ENCODE data around the gene ZNF593OS. TPM values are rescaled to one million over a fixed set of nuclear protein-coding genes. Genes with fewer than 3 reads are reported as not detected.
A peak's percentile ranks its signal among the peaks of the same experiment; 100 is the strongest.

Gene ZNF593OS
- total and polyA plus RNA-seq, 4 donors: 0.10 to 0.32 TPM; not detected in 2

GRCh38 chr1:26169198-26169554, 2.5 kb downstream of the ZNF593OS start:
- Histone ChIP-seq H3K4me3 (ENCODE audit: low read depth in 1 of 3, low read length in 3 of 3) (no peak overlapping the region), H3K4me1 (ENCODE audit: control insufficient read depth in 4 of 4, insufficient read depth in 4 of 4, low read length in 3 of 4) (peaks cover 6 to 22% (median 10%) of the 10 kb centered on the region in 4 donors), H3K9me3 (ENCODE audit: control insufficient read depth in 4 of 4, low read length in 3 of 4) (no peaks in the 10 kb centered on the region), H3K27me3 (ENCODE audit: control insufficient read depth in 4 of 4, insufficient read depth in 4 of 4, low read length in 3 of 4) (no peaks in the 10 kb centered on the region), H3K27ac (ENCODE audit: low read depth in 1 of 2, low read length in 2 of 2) (peak overlapping the region in 1 of 2 donors; percentile 60), H3K9ac (ENCODE audit: low read depth in 1 of 2, low read length in 2 of 2) (no peak overlapping the region), H3K36me3 (ENCODE audit: control insufficient read depth in 4 of 4, insufficient read depth in 3 of 4, low read depth in 1 of 4, low read length in 3 of 4) (no peaks in the 10 kb centered on the region)
- DNase-seq (ENCODE audit: low spot score): no peak
- no peak for TF ChIP-seq SP1 (IDR thresholded peaks at IDR 0.05)
- TF ChIP-seq ZBTB33 (IDR thresholded peaks at IDR 0.05): no peak
- TF ChIP-seq, protein P1, sequence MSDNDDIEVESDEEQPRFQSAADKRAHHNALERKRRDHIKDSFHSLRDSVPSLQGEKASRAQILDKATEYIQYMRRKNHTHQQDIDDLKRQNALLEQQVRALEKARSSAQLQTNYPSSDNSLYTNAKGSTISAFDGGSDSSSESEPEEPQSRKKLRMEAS (IDR thresholded peaks at IDR 0.05): no peak
- TF ChIP-seq RXRA (IDR thresholded peaks at IDR 0.05): no peak
- TF ChIP-seq TAF1 (conservative IDR thresholded peaks at IDR 0.05): no peak
- no peak for TF ChIP-seq EGR1 (IDR thresholded peaks at IDR 0.05; ENCODE audit: low read depth in 2 of 2)
- TF ChIP-seq GABPA (IDR thresholded peaks at IDR 0.05 in 1 of 2, conservative IDR thresholded peaks at IDR 0.05 in 1 of 2): no peak
- WGBS: 60% methylated on average over 4 of the region's 4 CpGs

DNA sequence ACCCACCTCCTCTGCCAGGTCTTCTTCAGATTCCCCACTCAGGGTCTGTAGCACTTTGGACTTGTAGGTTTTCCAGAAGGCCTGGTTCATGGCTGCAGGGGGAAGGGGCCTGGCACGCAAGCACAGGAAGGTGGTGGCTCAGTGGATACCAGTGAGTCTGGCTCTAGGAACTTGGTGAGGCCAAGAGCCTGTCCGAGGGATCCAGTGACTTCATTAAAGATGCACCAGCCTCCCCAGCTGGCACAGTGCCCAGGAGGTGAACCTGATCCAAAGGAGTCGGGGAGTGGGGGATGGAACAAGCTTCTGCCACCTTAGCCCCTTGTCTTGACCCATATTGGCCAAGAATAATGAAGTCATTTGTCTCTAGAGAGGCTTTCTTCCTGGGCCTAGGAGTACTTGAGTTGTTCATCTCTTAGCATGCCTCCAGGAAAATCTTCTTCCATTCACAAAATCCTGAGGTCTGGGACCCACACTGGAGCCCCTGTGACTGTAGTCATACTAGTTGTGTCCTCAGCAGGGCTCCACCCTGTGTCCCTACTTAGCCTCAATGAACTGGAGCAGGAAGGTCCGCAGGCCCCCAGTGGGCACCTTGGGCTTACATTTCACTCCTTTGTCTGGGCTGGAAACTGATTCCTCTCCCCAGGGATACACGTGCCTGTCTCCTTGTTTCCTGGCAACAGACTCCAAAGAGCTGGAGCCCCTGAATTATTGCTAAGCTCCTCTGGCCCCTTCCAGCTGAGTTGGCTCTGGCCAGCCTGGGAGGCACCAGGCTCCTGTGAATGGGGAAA, 3.0 kb downstream of the ZNF593OS start, which contains the start of gene C1orf232:
Gene C1orf232, minus strand, starts transcription at position 554 of the 788 bp plus-strand sequence. Its CDS starts 464 bp downstream, at position 90.
- Histone ChIP-seq H3K27me3 (ENCODE audit: control insufficient read depth in 4 of 4, insufficient read depth in 4 of 4, low read length in 3 of 4) (no peaks in the 10 kb centered on the region), H3K27ac (ENCODE audit: low read depth in 1 of 2, low read length in 2 of 2) (peak within 1 kb of the TSS; percentile 60 to 82), H3K9ac (ENCODE audit: low read depth in 1 of 2, low read length in 2 of 2) (peak within 1 kb of the TSS in 1 of 2 donors; percentile 90), H3K36me3 (ENCODE audit: control insufficient read depth in 4 of 4, insufficient read depth in 3 of 4, low read depth in 1 of 4, low read length in 3 of 4) (no peaks in the 10 kb centered on the region), H3K4me3 (ENCODE audit: low read depth in 1 of 3, low read length in 3 of 3) (peak within 1 kb of the TSS; percentile 59 to 90 (median 84)), H3K9me3 (ENCODE audit: control insufficient read depth in 4 of 4, low read length in 3 of 4) (no peaks in the 10 kb centered on the region), H3K4me1 (ENCODE audit: control insufficient read depth in 4 of 4, insufficient read depth in 4 of 4, low read length in 3 of 4) (peaks cover 6 to 27% (median 13%) of the 10 kb centered on the region in 4 donors)
- no peak for DNase-seq (ENCODE audit: low spot score)
- WGBS: 78% methylated on average over 5 of the region's 5 CpGs
- no peak for TF ChIP-seq CTCF (IDR thresholded peaks at IDR 0.05; ENCODE audit: low read depth, low read length, missing input control)
- TF ChIP-seq NR2F2 (IDR thresholded peaks at IDR 0.05): no peak
- TF ChIP-seq ZBTB33 (IDR thresholded peaks at IDR 0.05): no peak
- TF ChIP-seq REST (IDR thresholded peaks at IDR 0.05): no peak
- no peak for TF ChIP-seq FOXA1 (IDR thresholded peaks at IDR 0.05)
- no peak for TF ChIP-seq HNF4G (IDR thresholded peaks at IDR 0.05)
- no peak for TF ChIP-seq FOXA2 (IDR thresholded peaks at IDR 0.05)
- TF ChIP-seq, protein P1 (IDR thresholded peaks at IDR 0.05): no peak
- TF ChIP-seq JUND (IDR thresholded peaks at IDR 0.05): no peak
- TF ChIP-seq RXRA (IDR thresholded peaks at IDR 0.05): no peak
- no peak for TF ChIP-seq EGR1 (IDR thresholded peaks at IDR 0.05; ENCODE audit: low read depth in 2 of 2)
- no peak for TF ChIP-seq HNF4A (conservative IDR thresholded peaks at IDR 0.05)
- TF ChIP-seq GABPA (IDR thresholded peaks at IDR 0.05 in 1 of 2, conservative IDR thresholded peaks at IDR 0.05 in 1 of 2): no peak
- no peak for TF ChIP-seq YY1 (IDR thresholded peaks at IDR 0.05)
- TF ChIP-seq RAD21 (IDR thresholded peaks at IDR 0.05): no peak
- TF ChIP-seq TAF1 (conservative IDR thresholded peaks at IDR 0.05): no peak

All from liver (tissue), 9 donors.